HCT116 (cell line): Measurements from ENCODE around the gene PITHD1. TPM values are rescaled to one million over a fixed set of nuclear protein-coding genes. Genes with fewer than 3 reads are reported as not detected.
A peak's percentile ranks its signal among the peaks of the same experiment; 100 is the strongest.

Experiments
- ATAC-seq: fragments of 200-7000 bp; cut with Tn5 transposase; 2 replicates; pipeline ENCODE4 v1.9.1; 2020; ENCODE audit warnings: mild to moderate bottlenecking, moderate library complexity
- BruUV-seq: library from RNA; stranded (reverse); fragments of 400-500 nt; replicated peaks from 2 replicates; lab custom pipeline; 2021; lab: Mats Ljungman, UMichigan
- CTCF ChIA-PET: fragments of 300-600 bp; sonication (Branson Sonifier 250); formaldehyde crosslinking; loops from one replicate; lab custom pipeline; 2021; ENCODE audit warnings: antibody characterized with exemption; lab: Charles Lee
- POLR2A ChIA-PET: fragments of 300-600, 350-600 bp; sonication (Branson Sonifier 250); formaldehyde crosslinking; loops from one replicate; lab custom pipeline; 2021; ENCODE audit warnings: antibody characterized with exemption; lab: Charles Lee
- RAD21 ChIA-PET, 2 experiments: fragments of 300-600 bp; sonication (Branson Sonifier 250); formaldehyde crosslinking; loops; one replicate each; lab custom pipeline; 2023; ENCODE audit warnings: low total read pairs in 2 of 2; ENCODE audit not compliant: uncharacterized antibody in 2 of 2, unreplicated experiment in 2 of 2, low non-redundant PET in 1 of 2; lab: Charles Lee
- DNase-seq: peaks from one replicate; pipeline ENCODE4 v3.0.0-alpha.2; 2010; ENCODE audit warnings: low read depth, low spot score
- H2AFZ ChIP-seq: fragments of 200-600 bp; shearing (Covaris generic), sonication (generic); 2 replicates; pipeline ENCODE4 v1.6.1; 2017; ENCODE audit warnings: low read depth, mixed run types, mixed read lengths, antibody characterized with exemption, low read length; ENCODE audit not compliant: poor library complexity, severe bottlenecking
- H3K27ac ChIP-seq: 2 replicates; pipeline ENCODE4 v1.5.1; 2012; ENCODE audit warnings: low read depth, low read length
- H3K27me3 ChIP-seq: fragments of 200-600 bp; sonication (generic); 2 replicates; pipeline ENCODE4 v1.6.1; 2016; ENCODE audit warnings: mixed run types, low read length, mixed read lengths; ENCODE audit not compliant: insufficient read depth
- H3K36me3 ChIP-seq, 2 experiments: fragments of 200-500 bp in 1 of 2; fragments of 200-600 bp in 1 of 2; sonication (Bioruptor generic) in 1 of 2; sonication (generic) in 1 of 2; 2 replicates each; pipeline versions ENCODE4 v1.5.1 to v1.6.1; 2014 to 2016; ENCODE audit warnings: low read length in 2 of 2, inconsistent platforms in 1 of 2, mixed read lengths in 1 of 2, mixed run types in 1 of 2; ENCODE audit not compliant: insufficient read depth in 2 of 2, control insufficient read depth in 1 of 2
- H3K4me1 ChIP-seq, 2 experiments: fragments of 200-600 bp in 1 of 2; sonication (generic) in 1 of 2; 2 replicates each; pipeline versions ENCODE4 v1.5.1 to v1.6.1; 2012 to 2017; ENCODE audit warnings: low read length in 2 of 2, inconsistent platforms in 1 of 2, mild to moderate bottlenecking in 1 of 2, mixed read lengths in 1 of 2, mixed run types in 1 of 2, moderate library complexity in 1 of 2; ENCODE audit not compliant: insufficient read depth in 2 of 2, control insufficient read depth in 1 of 2
- H3K4me2 ChIP-seq: fragments of 200-600 bp; sonication (generic); 2 replicates; pipeline ENCODE4 v1.6.1; 2017; ENCODE audit warnings: mixed run types, low read length, mixed read lengths
- H3K4me3 ChIP-seq, 2 experiments: fragments of 200-600 bp in 1 of 2; sonication (generic) in 1 of 2; replicated peaks in 1 of 2; 2 replicates each; pipeline ENCODE4 v1.5.1; 2011 to 2016; ENCODE audit warnings: low read length in 2 of 2, control low read depth in 1 of 2, low read depth in 1 of 2, mild to moderate bottlenecking in 1 of 2, mixed read lengths in 1 of 2, mixed run types in 1 of 2
- H3K79me2 ChIP-seq: fragments of 200-600 bp; sonication (generic); 2 replicates; pipeline ENCODE4 v1.6.1; 2017; ENCODE audit warnings: mild to moderate bottlenecking, mixed run types, low read length, moderate library complexity, mixed read lengths; ENCODE audit not compliant: insufficient read depth
- H3K9ac ChIP-seq: fragments of 200-600 bp; sonication (generic); 2 replicates; pipeline ENCODE4 v1.6.1; 2016; ENCODE audit warnings: low read length, mixed read lengths
- H3K9me2 ChIP-seq: fragments of 200-600 bp; sonication (generic), shearing (Covaris generic); 2 replicates; pipeline ENCODE4 v1.6.1; 2017; ENCODE audit warnings: mixed run types, mild to moderate bottlenecking, moderate library complexity; ENCODE audit not compliant: insufficient read depth
- H3K9me3 ChIP-seq, 2 experiments: fragments of 200-500 bp in 1 of 2; fragments of 200-600 bp in 1 of 2; sonication (Bioruptor generic) in 1 of 2; sonication (generic) in 1 of 2; 2 replicates each; pipeline ENCODE4 v1.6.1; 2014 to 2017; ENCODE audit warnings: low read length in 2 of 2, mixed read lengths in 2 of 2, inconsistent platforms in 1 of 2, low read depth in 1 of 2, mild to moderate bottlenecking in 1 of 2, mixed run types in 1 of 2, moderate library complexity in 1 of 2; ENCODE audit not compliant: control insufficient read depth in 1 of 2, insufficient read depth in 1 of 2
- H4K20me1 ChIP-seq: fragments of 200-600 bp; sonication (generic), shearing (Covaris generic); 2 replicates; pipeline ENCODE4 v1.6.1; 2017; ENCODE audit warnings: mixed run types, mild to moderate bottlenecking, moderate library complexity; ENCODE audit not compliant: insufficient read depth
- CBX3 ChIP-seq: IDR thresholded peaks from 2 replicates; pipeline ENCODE4 v1.6.1; 2012; ENCODE audit warnings: low read depth
- CEBPB ChIP-seq: IDR thresholded peaks from 2 replicates; pipeline ENCODE4 v1.6.1; 2012; ENCODE audit warnings: low read depth
- CTCF ChIP-seq, 3 experiments: fragments of 200-600 bp in 1 of 3; sonication (generic) in 1 of 3; IDR thresholded peaks in 2 of 3; conservative IDR thresholded peaks in 1 of 3; 2 replicates each; pipeline ENCODE4 v1.5.1; 2012 to 2017; ENCODE audit warnings: low read depth in 2 of 3, low read length in 2 of 3, antibody characterized with exemption in 1 of 3, borderline replicate concordance in 1 of 3, control low read depth in 1 of 3, mild to moderate bottlenecking in 1 of 3, mixed read lengths in 1 of 3, mixed run types in 1 of 3, moderate library complexity in 1 of 3; ENCODE audit not compliant: insufficient read depth in 1 of 3
- EGR1 ChIP-seq: IDR thresholded peaks from 2 replicates; pipeline ENCODE4 v1.6.1; 2012; ENCODE audit warnings: low read depth
- ELF1 ChIP-seq: IDR thresholded peaks from 2 replicates; pipeline ENCODE4 v1.6.1; 2012; ENCODE audit warnings: low read depth, borderline replicate concordance
- EZH2phosphoT487 ChIP-seq: fragments of 200-600 bp; IDR thresholded peaks from 2 replicates; pipeline ENCODE4 v1.6.1; 2018; ENCODE audit warnings: antibody characterized with exemption, borderline replicate concordance
- FOSL1 ChIP-seq: IDR thresholded peaks from 2 replicates; pipeline ENCODE4 v1.6.1; 2012; ENCODE audit warnings: low read depth
- MAX ChIP-seq: IDR thresholded peaks from 2 replicates; pipeline ENCODE4 v1.6.1; 2012
- POLR2A ChIP-seq: IDR thresholded peaks from 2 replicates; pipeline ENCODE4 v1.7.0; 2011; ENCODE audit warnings: borderline replicate concordance; ENCODE audit not compliant: insufficient read depth, insufficient read length; ENCODE audit errors: extremely low read depth
- SIN3A ChIP-seq: IDR thresholded peaks from 2 replicates; pipeline ENCODE4 v1.6.1; 2012; ENCODE audit warnings: low read depth
- SRF ChIP-seq: IDR thresholded peaks from 2 replicates; pipeline ENCODE4 v1.6.1; 2012; ENCODE audit warnings: low read depth
- TCF7L2 ChIP-seq: IDR thresholded peaks from 2 replicates; pipeline ENCODE4 v1.7.0; 2011; ENCODE audit warnings: borderline replicate concordance, inconsistent platforms; ENCODE audit not compliant: insufficient read depth, insufficient read length; ENCODE audit errors: extremely low read depth
- ZBTB33 ChIP-seq: IDR thresholded peaks from 2 replicates; pipeline ENCODE4 v1.6.1; 2011; ENCODE audit warnings: mild to moderate bottlenecking, low read length, moderate library complexity; ENCODE audit not compliant: insufficient replicate concordance; ENCODE audit errors: extremely low read depth
- intact Hi-C: fragments of 100-400 bp; cut with micrococcal nuclease; formaldehyde crosslinking; loops from 2 replicates; pipeline ENCODE4 v1.10.0; 2022
- total RNA-seq: library from RNA; stranded (reverse); gene quantifications from one replicate; pipeline ENCODE4 v1.2.1, GENCODE V29; 2021; ENCODE audit not compliant: unreplicated experiment

Gene PITHD1
- total RNA-seq, 1 experiment from 2014 or later: 57.2 TPM

GRCh38 chr1:23799255-23799569 is 21.0 kb downstream of the PITHD1 start:
- no TSS peak for BruUV-seq

DNA sequence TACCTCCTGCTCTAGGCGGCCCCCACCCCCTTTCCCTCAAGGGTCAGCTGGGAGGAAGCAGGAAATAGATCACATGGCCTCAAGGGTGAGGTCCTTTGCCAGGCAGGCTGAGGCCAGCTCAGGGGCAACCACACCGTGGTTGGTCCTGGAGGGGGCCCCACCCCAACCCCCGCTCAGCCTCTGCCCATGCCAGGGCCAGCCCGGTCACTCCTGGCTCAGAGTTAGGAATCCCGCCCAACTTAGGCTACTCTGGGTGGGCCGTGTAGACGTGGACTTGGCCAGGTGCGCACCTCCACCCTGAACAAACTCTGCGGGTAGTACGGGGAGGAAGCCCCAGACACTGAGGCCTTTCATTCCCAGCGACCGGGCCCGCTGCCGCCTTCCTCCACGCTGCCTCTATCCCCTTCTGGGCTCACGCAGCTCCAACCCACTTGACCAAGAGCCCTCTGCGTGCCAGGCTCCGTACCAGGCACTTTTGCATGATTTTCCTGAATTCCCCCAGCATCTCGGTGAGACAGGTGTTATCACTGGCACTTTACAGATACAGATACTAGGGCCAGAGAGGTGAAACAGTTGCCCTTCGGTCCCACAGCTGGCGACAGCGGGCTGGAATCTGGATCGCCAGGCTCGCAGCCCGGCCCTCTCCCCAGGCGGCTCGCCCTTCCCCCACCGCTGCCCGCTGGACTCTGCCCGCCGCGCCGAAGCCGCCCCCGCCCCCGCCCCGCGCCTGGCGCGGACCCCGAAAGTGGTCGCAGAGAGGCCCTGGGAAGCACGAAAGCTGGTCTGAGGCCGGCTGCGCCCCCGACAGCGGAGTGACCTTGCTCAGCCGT is 21.6 kb downstream of the PITHD1 start:
- BruUV-seq: TSS peak; percentile 85
- peak; percentile 62 for TF ChIP-seq POLR2A
- TF ChIP-seq FOSL1: no peak
- peak; percentile 19 for TF ChIP-seq ZBTB33
- TF ChIP-seq CEBPB: no peak
- TF ChIP-seq SIN3A: no peak
- TF ChIP-seq ELF1: no peak
- no peak for TF ChIP-seq EGR1
- TF ChIP-seq MAX: no peak
- no peak for TF ChIP-seq TCF7L2
- no peak for TF ChIP-seq SRF
- no peak for TF ChIP-seq CTCF (IDR thresholded peaks at IDR 0.05 in 2 of 3, conservative IDR thresholded peaks at IDR 0.05 in 1 of 3; ENCODE audit: borderline replicate concordance in 1 of 3, insufficient read depth in 1 of 3, low read depth in 2 of 3, low read length in 2 of 3)
- no peak for TF ChIP-seq EZH2phosphoT487
- no peak for TF ChIP-seq CBX3

More at GRCh38 chr1:23799255-23799569, 21.0 kb downstream of the PITHD1 start:
- Histone ChIP-seq H3K79me2 (peaks cover 22% of the 10 kb centered on the region; the same call in 1 of the 2 replicates), H3K9me3 (no peaks in the 10 kb centered on the region), H3K4me1 (peaks cover 10 to 35% of the 10 kb centered on the region in 2 experiments), H3K27ac (peak overlapping the region; percentile 93), H3K9me2 (no peaks in the 10 kb centered on the region), H3K4me3 (peak overlapping the region; percentile 65 to 94), H3K4me2 (peak overlapping the region; percentile 92), H4K20me1 (no peaks in the 10 kb centered on the region), H2AFZ (no peak overlapping the region), H3K36me3 (peaks cover 12 to 26% of the 10 kb centered on the region in 2 experiments; a peak in 3 of 4 replicates), H3K9ac (peak overlapping the region; percentile 87), H3K27me3 (no peaks in the 10 kb centered on the region)
- no peak for TF ChIP-seq EGR1
- POLR2A ChIA-PET: interaction anchor here (1.4 to 2.0 kb wide), 2 partner anchors 8 to 19 kb away, joined by 4 to 9 read pairs; partner anchors contain the start of gene LYPLA2
- RAD21 ChIA-PET: interaction anchor here (0.9 to 1.2 kb wide), 3 partner anchors 27 to 117 kb away, joined by 4 read pairs; no protein-coding TSS in a partner anchor
- intact Hi-C loops: loop anchor here (5.0 kb wide), 1 partner anchor 118 kb away; no protein-coding TSS in a partner anchor
- DNase-seq (no peak), ATAC-seq (no peak)
- CTCF ChIA-PET: interaction anchor here (0.6 to 2.7 kb wide), 4 partner anchors 11 to 117 kb away, joined by 3 to 13 read pairs (median 4); no protein-coding TSS in a partner anchor

More for the DNA sequence above, 21.6 kb downstream of the PITHD1 start:
- DNase-seq (peak; percentile 77), ATAC-seq (peak; percentile 64)
- ChIA-PET RAD21 (interaction anchor here (0.9 to 1.2 kb wide), 3 partner anchors 28 to 117 kb away, joined by 4 read pairs; no protein-coding TSS in a partner anchor), CTCF (interaction anchor here (0.6 to 2.7 kb wide), 4 partner anchors 10 to 117 kb away, joined by 3 to 13 read pairs (median 4); no protein-coding TSS in a partner anchor), POLR2A (interaction anchor here (1.2 to 2.0 kb wide), 3 partner anchors 9 to 20 kb away, joined by 3 to 9 read pairs (median 4); partner anchors contain the start of gene LYPLA2)
- Histone ChIP-seq H3K4me3 (peak overlapping the region; percentile 65 to 94), H3K4me1 (peaks cover 10 to 35% of the 10 kb centered on the region in 2 experiments), H3K36me3 (peaks cover 12 to 26% of the 10 kb centered on the region in 2 experiments; a peak in 3 of 4 replicates), H3K79me2 (peaks cover 22% of the 10 kb centered on the region; the same call in 1 of the 2 replicates), H4K20me1 (no peaks in the 10 kb centered on the region), H3K27me3 (no peaks in the 10 kb centered on the region), H3K4me2 (peak overlapping the region; percentile 92), H3K9me3 (no peaks in the 10 kb centered on the region), H2AFZ (no peak overlapping the region), H3K27ac (peak overlapping the region; percentile 93), H3K9ac (peak overlapping the region; percentile 87), H3K9me2 (no peaks in the 10 kb centered on the region)
- intact Hi-C loops: loop anchor here (1.0 to 5.0 kb wide), 2 partner anchors 21 to 118 kb away; partner anchors contain the start of gene PITHD1
